Lower leg skin (tissue), 4 donors: ENCODE measurements around the gene PNPLA2. TPM values are rescaled to one million over a fixed set of nuclear protein-coding genes. Genes with fewer than 3 reads are reported as not detected.

ENCODE experiments used
- DNase-seq, 2 donors: peaks; one replicate each; pipeline ENCODE4 v3.0.0-alpha.2; 2019; ENCODE audit warnings: low spot score in 2 of 2
- H3K4me3 ChIP-seq: fragments of 200-600 bp; sonication (generic); 2 replicates; pipeline ENCODE4 v1.5.1; 2017; ENCODE audit warnings: mild to moderate bottlenecking, low read depth; ENCODE audit not compliant: poor library complexity, severe bottlenecking
- POLR2A ChIP-seq, 2 donors: fragments of 450-650 bp; IDR thresholded peaks; one replicate each; pipeline ENCODE4 v1.6.1; 2016 to 2017; ENCODE audit warnings: antibody characterized with exemption in 2 of 2, mild to moderate bottlenecking in 1 of 2, moderate library complexity in 1 of 2
- WGBS, 2 donors: methylation state at CpG; one replicate each; pipeline ENCODE4 v1.1.5; 2018; 5-methylcytosine and 5-hydroxymethylcytosine counted together
- intact Hi-C: fragments of 100-400 bp; cut with DNase I; formaldehyde crosslinking; loops from one replicate; pipeline ENCODE4 v1.15.0; 2023; ENCODE audit warnings: low total_unique reads
- total RNA-seq, 4 donors: library from RNA; depleted of rRNA; stranded (reverse); fragments of >200 nt; gene quantifications; one replicate each; pipeline ENCODE4 v1.1.0, GENCODE V29; 2016
- TF ChIP-seq, protein P1 (sequence below), 3 donors: fragments of 450-650 bp; IDR thresholded peaks; one replicate each; pipeline ENCODE4 v1.5.1; 2016; ENCODE audit warnings: antibody characterized with exemption in 3 of 3, mild to moderate bottlenecking in 3 of 3, moderate library complexity in 2 of 3

The PNPLA2 gene
- total RNA-seq, 4 donors from 2014 or later = 55.5 to 99.7 (median 72.4) TPM

DNA sequence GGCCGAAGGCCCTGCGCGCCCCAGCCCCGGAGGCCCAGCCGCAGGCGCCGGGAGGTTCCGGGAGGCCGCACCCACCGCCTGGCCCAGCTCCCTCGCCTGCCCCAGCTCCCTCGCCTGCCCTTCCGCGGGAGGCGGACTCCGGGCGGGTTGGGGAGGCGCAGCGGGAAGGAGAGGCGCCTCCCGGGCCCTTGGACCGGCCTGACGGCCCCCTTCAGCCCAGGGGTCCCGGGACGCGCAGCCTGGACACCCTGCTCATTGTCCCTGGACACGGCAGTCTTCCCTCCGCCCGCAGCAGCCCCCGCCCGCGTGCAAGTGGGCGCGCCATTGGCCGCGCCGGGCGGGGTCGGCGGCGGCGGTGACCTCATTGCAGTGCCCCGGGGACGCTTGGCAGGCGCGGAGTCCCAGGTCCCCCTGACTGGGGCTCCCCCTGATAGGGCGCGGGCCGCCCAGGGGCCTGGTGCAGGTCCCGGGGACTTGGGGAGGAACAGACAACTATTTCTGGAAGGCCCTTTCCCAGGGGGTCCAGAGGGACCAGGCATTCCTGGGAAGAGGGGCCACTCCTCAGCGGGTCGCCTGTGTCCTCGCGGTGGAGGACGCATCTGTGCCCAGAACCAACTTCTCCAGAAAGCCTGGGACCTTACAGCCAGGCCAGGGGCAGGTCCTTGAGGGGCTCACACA, 14.5 kb downstream of the PNPLA2 start:
- TF ChIP-seq, protein P1, sequence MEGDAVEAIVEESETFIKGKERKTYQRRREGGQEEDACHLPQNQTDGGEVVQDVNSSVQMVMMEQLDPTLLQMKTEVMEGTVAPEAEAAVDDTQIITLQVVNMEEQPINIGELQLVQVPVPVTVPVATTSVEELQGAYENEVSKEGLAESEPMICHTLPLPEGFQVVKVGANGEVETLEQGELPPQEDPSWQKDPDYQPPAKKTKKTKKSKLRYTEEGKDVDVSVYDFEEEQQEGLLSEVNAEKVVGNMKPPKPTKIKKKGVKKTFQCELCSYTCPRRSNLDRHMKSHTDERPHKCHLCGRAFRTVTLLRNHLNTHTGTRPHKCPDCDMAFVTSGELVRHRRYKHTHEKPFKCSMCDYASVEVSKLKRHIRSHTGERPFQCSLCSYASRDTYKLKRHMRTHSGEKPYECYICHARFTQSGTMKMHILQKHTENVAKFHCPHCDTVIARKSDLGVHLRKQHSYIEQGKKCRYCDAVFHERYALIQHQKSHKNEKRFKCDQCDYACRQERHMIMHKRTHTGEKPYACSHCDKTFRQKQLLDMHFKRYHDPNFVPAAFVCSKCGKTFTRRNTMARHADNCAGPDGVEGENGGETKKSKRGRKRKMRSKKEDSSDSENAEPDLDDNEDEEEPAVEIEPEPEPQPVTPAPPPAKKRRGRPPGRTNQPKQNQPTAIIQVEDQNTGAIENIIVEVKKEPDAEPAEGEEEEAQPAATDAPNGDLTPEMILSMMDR (IDR thresholded peaks at IDR 0.05) = no peak
- no peak for TF ChIP-seq POLR2A (IDR thresholded peaks at IDR 0.05)
- H3K4me3 ChIP-seq = peak overlapping the region; percentile 55
- DNase-seq = peak in 1 of 2 donors; percentile 93
- WGBS, 2 donors = 0 to 2% methylated on average over 5 to 8 of the region's 55 CpGs
- intact Hi-C loops = no loop called here

DNA sequence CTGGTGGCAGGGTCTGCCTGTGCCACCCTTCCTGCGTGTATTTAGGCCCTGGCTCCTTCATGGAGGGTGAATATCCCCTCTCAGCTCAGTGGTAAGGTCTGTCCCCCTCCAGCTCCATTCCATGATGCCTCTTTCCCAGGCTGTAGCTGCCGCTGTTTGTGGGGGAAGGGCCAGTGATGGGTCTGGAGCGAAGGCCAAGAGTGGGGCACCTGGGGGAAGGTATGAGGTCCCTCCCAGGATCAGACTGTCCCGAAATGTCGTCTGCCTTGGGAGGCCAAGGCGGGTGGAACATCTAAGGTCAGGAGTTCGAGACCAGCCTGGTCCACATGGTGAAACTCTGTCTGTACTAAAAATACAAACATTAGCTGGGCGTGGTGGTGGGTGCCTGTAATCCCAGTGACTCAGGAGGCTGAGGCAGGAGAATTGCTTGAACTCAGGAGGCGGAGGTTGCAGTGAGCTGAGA, 15.2 kb downstream of the PNPLA2 start:
- no peak for DNase-seq
- peak overlapping the region; percentile 55 for H3K4me3 ChIP-seq
- intact Hi-C loops = no loop called here
- TF ChIP-seq, protein P1 (IDR thresholded peaks at IDR 0.05) = no peak
- no peak for TF ChIP-seq POLR2A (IDR thresholded peaks at IDR 0.05)
- 22 to 26% methylated on average over 9 of the region's 9 CpGs for WGBS, 2 donors

DNA sequence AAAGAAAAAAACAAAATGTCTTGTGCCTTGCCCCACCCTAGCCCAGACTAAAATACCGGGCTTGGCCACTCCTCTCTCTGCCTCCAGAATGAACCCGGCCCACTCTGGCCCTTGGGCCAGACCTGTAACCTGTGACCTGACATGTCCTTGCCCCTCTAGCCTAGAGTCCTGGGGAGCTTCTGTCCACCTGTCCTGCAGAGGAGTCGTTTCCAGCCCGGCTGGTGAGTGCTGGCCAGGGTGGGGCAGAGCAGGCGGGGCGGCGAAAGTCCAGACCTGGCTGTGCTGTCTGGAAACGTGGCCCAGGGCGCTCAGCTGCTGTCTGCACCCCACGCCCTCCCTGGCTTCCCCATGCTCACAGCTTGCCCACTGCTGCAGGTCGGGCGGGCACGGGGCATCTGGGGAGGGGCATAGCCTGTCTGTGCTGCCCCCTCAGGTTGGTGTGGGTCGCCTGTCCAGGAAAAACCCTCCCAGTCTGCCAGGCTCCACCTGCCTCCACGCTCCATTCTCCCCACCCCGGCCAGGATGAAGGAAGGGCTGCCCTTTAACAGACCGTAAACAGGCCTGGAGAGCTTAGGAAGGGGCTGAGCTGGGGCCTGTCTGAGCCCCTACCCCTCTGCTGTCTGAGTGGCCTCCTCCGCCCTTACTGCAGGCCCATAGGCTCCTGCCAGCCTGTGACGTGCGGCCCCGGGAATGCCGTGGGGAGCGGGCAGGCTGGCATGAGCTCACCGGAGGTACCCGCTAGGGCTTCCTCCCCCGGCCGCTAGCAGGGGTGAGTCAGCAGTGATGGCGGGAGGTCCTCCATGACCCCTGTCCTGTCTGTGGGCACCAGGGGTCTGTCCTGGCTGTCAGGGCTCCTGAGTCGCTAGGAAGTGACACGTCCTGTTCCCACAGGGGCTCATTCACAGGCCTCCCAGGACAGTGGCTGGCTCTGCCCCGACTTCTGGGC, 15.9 kb downstream of the PNPLA2 start:
- TF ChIP-seq POLR2A (IDR thresholded peaks at IDR 0.05) = no peak
- TF ChIP-seq, protein P1 (IDR thresholded peaks at IDR 0.05) = no peak
- 11 to 24% methylated on average over 12 to 31 of the region's 31 CpGs for WGBS, 2 donors
- no peak for DNase-seq
- intact Hi-C loops = no loop called here
- H3K4me3 ChIP-seq = no peak overlapping the region

DNA sequence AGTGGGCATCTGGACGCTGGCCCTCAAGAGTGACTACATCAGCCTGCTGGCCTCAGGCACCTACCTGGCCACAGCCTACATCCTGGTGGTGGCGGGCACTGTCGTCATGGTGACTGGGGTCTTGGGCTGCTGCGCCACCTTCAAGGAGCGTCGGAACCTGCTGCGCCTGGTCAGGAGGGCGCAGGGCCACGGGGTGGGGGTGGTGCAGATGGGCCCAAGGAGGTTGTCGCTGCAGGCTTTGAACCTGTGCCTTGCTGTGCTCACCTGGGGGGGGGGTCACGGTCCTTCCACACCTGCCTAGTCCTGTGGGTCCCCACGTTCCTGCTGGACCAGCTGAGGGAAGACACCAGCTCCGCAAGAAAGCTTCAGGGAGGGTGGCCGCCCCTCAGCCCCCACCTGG, 17.6 kb downstream of the PNPLA2 start:
- no peak overlapping the region for H3K4me3 ChIP-seq
- 84 to 96% methylated on average over 10 to 11 of the region's 14 CpGs for WGBS, 2 donors
- TF ChIP-seq POLR2A (IDR thresholded peaks at IDR 0.05) = no peak
- TF ChIP-seq, protein P1 (IDR thresholded peaks at IDR 0.05) = no peak
- DNase-seq = no peak
- intact Hi-C loops = no loop called here

DNA sequence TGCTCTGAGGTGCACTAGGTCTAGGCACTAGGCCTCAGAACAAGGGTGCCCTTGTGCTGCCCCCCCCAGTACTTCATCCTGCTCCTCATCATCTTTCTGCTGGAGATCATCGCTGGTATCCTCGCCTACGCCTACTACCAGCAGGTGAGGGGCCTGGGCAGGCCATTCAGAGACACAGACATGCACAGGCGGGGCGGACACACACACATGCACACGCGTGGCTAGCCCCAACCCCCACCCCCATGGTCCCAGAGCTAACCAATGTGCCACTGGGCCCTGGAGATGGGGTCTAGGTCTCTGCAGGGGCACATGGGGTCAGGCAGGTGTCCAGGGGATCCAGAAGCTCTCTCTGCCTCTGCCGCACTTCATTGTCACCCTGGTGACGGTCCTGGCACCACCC, 18.0 kb downstream of the PNPLA2 start:
- WGBS, 2 donors = 77 to 80% methylated on average over 9 of the region's 9 CpGs
- no peak overlapping the region for H3K4me3 ChIP-seq
- TF ChIP-seq POLR2A (IDR thresholded peaks at IDR 0.05) = no peak
- TF ChIP-seq, protein P1 (IDR thresholded peaks at IDR 0.05) = no peak
- no peak for DNase-seq
- intact Hi-C loops = no loop called here
